ENCODE results near the gene DENND2A. TPM values are rescaled to one million over a fixed set of nuclear protein-coding genes. Genes with fewer than 3 reads are reported as not detected.

DENND2A gene
- polyA plus RNA-seq, 2 of the 4 experiments (the other 2 are of a cell fraction): 0.37 to 0.63 TPM

DNA sequence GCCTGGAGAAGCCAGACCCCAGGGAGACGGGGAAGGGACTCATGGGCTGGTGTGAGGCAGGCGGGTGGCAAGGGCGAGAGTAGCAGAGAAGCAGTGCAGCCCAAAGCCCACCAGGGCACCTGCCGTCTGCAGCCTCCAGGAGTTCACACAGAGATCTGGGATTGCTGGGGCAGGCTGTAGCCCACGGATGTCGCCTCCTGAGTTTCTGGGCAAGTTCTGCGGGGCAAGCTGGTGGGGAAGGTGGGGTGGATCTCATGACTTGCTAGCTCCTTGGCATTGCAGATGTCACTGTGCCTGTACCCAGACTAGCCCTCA is 38.2 kb upstream of the DENND2A start:
- TF ChIP-seq FOXS1 (CRISPR knock-in tag; IDR thresholded peaks at IDR 0.05) (no peak), FOSL2 (IDR thresholded peaks at IDR 0.05) (no peak), FOSL2 (CRISPR knock-in tag; IDR thresholded peaks at IDR 0.05) (no peak), HOXA7 (CRISPR knock-in tag; IDR thresholded peaks at IDR 0.05) (no peak), HOXB13 (CRISPR knock-in tag; IDR thresholded peaks at IDR 0.05; ENCODE audit: low read depth) (no peak), ZC3H11A (IDR thresholded peaks at IDR 0.05) (no peak), RAD21 (conservative IDR thresholded peaks at IDR 0.05 in 1 of 2, IDR thresholded peaks at IDR 0.05 in 1 of 2) (no peak), RFX5 (IDR thresholded peaks at IDR 0.05) (no peak), ZNF302 (CRISPR knock-in tag; IDR thresholded peaks at IDR 0.05) (no peak), TFCP2L1 (CRISPR knock-in tag; IDR thresholded peaks at IDR 0.05) (no peak), MAZ (IDR thresholded peaks at IDR 0.05; ENCODE audit: borderline replicate concordance, low read depth, low read length) (no peak), POLR2AphosphoS2 (conservative IDR thresholded peaks at IDR 0.05; ENCODE audit: low read length) (no peak), MYC (IDR thresholded peaks at IDR 0.05; ENCODE audit: borderline replicate concordance, low read length) (no peak)
- TF ChIP-seq, protein P1, sequence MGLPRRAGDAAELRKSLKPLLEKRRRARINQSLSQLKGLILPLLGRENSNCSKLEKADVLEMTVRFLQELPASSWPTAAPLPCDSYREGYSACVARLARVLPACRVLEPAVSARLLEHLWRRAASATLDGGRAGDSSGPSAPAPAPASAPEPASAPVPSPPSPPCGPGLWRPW (IDR thresholded peaks at IDR 0.05): no peak
- DNase-seq (ENCODE audit: low read depth in 1 of 2, low spot score in 1 of 2) (no peak), FAIRE-seq (no peak), ATAC-seq (no peak)
- WGBS (ENCODE audit: missing lambda C conversion rate): 93% methylated on average over 5 of the region's 7 CpGs
- Histone ChIP-seq H3K4me1 (peaks cover 11% of the 10 kb centered on the region; the same call in 1 of the 3 replicates), H3K4me2 (no peak overlapping the region), H3K9me3 (no peaks in the 10 kb centered on the region), H3K27ac (no peak overlapping the region), H3K4me3 (no peak overlapping the region)
- CTCF ChIA-PET: interaction anchor here (1.2 kb wide), 1 partner anchor 161 kb away, joined by 5 read pairs; no protein-coding TSS in a partner anchor
- POLR2A ChIA-PET: interaction anchor here (0.5 kb wide), 1 partner anchor 38 kb away, joined by 3 read pairs; the partner anchor contains the start of gene DENND2A

DNA sequence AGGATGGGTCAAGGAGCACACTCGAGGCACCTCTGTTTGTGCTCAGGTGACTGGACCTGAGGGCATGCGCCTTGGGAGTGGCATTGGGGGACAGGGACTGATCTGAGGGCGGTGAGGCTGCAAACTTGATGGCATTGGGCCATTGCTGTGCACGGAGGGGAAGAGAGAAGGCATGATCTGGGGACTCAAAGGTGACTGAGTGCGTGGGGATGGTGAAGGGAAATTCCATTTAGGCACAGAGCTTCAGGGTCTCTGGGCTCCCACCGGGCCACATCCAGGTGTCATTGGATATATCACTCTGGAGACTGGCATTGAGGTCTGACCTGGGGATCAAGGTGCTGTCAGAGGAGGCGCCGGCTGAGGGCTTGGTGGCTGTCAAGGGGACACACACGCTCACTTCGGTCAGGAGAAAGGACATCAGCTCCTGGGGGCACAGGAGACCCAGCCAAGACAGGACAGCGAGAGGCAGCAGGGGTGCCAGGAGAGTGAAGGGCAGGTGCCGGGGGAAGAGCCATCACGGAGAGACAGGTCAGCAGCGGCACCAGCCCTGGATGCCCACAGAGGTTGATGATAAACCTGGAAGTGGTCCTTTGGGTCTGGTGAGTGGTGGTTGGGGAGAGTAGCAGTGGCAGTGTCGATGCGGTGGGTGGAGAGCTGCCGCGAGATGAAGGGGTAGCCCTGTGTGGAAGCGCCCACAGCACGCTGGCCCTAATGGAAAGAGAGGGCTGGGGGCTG is 37.6 kb upstream of the DENND2A start:
- peaks cover 13% of the 10 kb centered on the region; the same call in 1 of the 3 replicates for H3K4me1 ChIP-seq
- no peaks in the 10 kb centered on the region for H3K9me3 ChIP-seq
- no peak overlapping the region for H3K27ac ChIP-seq
- ATAC-seq: no peak
- no peak for FAIRE-seq
- no peak overlapping the region for H3K4me2 ChIP-seq
- POLR2A ChIA-PET: no interaction called here
- CTCF ChIA-PET: interaction anchor here (1.2 kb wide), 1 partner anchor 160 kb away, joined by 5 read pairs; no protein-coding TSS in a partner anchor
- TF ChIP-seq NPAS2 (CRISPR knock-in tag; IDR thresholded peaks at IDR 0.05; ENCODE audit: borderline replicate concordance) (no peak), HEYL (CRISPR knock-in tag; IDR thresholded peaks at IDR 0.05) (no peak), HOXA7 (CRISPR knock-in tag; IDR thresholded peaks at IDR 0.05) (no peak), HDAC2 (IDR thresholded peaks at IDR 0.05) (no peak), RFX5 (IDR thresholded peaks at IDR 0.05) (no peak)
- TF ChIP-seq, protein P2, sequence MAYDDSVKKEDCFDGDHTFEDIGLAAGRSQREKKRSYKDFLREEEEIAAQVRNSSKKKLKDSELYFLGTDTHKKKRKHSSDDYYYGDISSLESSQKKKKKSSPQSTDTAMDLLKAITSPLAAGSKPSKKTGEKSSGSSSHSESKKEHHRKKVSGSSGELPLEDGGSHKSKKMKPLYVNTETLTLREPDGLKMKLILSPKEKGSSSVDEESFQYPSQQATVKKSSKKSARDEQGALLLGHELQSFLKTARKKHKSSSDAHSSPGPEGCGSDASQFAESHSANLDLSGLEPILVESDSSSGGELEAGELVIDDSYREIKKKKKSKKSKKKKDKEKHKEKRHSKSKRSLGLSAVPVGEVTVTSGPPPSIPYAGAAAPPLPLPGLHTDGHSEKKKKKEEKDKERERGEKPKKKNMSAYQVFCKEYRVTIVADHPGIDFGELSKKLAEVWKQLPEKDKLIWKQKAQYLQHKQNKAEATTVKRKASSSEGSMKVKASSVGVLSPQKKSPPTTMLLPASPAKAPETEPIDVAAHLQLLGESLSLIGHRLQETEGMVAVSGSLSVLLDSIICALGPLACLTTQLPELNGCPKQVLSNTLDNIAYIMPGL (CRISPR knock-in tag; IDR thresholded peaks at IDR 0.05; ENCODE audit: borderline replicate concordance): no peak
- 92% methylated on average over 20 of the region's 20 CpGs for WGBS (ENCODE audit: missing lambda C conversion rate)
- H3K4me3 ChIP-seq: no peak overlapping the region
- no peak for DNase-seq (ENCODE audit: low read depth in 1 of 2, low spot score in 1 of 2)

DNA sequence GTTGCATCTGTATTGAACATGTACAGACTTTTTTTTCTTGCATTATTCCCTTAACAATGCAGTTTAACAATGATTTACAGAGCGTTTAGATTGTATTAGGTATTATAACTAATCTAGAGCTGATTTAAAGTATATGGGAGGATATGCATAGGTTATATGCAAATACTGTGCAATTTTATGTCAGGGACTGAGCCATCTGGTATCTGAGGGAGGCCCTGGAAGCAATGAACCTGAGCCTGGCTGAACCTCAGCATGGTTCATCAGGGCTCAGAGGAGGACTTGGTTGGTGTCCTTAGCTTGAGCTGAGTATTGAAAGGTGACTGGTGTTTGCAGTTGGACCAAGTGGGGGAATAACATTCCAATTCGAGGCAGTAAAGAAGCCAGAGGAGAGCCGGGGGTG is 36.9 kb upstream of the DENND2A start:
- no peaks in the 10 kb centered on the region for H3K9me3 ChIP-seq
- DNase-seq (ENCODE audit: low read depth in 1 of 2, low spot score in 1 of 2) (no peak), FAIRE-seq (no peak), ATAC-seq (no peak)
- WGBS (ENCODE audit: missing lambda C conversion rate): 86% methylated on average over 3 of the region's 3 CpGs
- ChIA-PET POLR2A (no interaction called here), CTCF (no interaction called here)
- peaks cover 13% of the 10 kb centered on the region; the same call in 1 of the 3 replicates for H3K4me1 ChIP-seq
- H3K27ac ChIP-seq: no peak overlapping the region
- H3K4me2 ChIP-seq: no peak overlapping the region
- no peak overlapping the region for H3K4me3 ChIP-seq
- TF ChIP-seq FOXS1 (CRISPR knock-in tag; IDR thresholded peaks at IDR 0.05): no peak
- TF ChIP-seq, protein P3, sequence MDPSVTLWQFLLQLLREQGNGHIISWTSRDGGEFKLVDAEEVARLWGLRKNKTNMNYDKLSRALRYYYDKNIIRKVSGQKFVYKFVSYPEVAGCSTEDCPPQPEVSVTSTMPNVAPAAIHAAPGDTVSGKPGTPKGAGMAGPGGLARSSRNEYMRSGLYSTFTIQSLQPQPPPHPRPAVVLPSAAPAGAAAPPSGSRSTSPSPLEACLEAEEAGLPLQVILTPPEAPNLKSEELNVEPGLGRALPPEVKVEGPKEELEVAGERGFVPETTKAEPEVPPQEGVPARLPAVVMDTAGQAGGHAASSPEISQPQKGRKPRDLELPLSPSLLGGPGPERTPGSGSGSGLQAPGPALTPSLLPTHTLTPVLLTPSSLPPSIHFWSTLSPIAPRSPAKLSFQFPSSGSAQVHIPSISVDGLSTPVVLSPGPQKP (IDR thresholded peaks at IDR 0.05; ENCODE audit: low read depth, low read length): no peak
- TF ChIP-seq, protein P1 (IDR thresholded peaks at IDR 0.05): no peak
- TF ChIP-seq, protein P2 (CRISPR knock-in tag; IDR thresholded peaks at IDR 0.05; ENCODE audit: borderline replicate concordance): no peak
- no peak for TF ChIP-seq HOXA7 (CRISPR knock-in tag; IDR thresholded peaks at IDR 0.05)
- TF ChIP-seq CHD2 (IDR thresholded peaks at IDR 0.05; ENCODE audit: low read length, partially characterized antibody): no peak
- no peak for TF ChIP-seq POLR2AphosphoS2 (conservative IDR thresholded peaks at IDR 0.05; ENCODE audit: low read length)
- TF ChIP-seq GATA3 (IDR thresholded peaks at IDR 0.05; ENCODE audit: borderline replicate concordance): no peak
- TF ChIP-seq ZFP36 (IDR thresholded peaks at IDR 0.05; ENCODE audit: borderline replicate concordance, partially characterized antibody): no peak
- no peak for TF ChIP-seq PHF8 (IDR thresholded peaks at IDR 0.05; ENCODE audit: borderline replicate concordance, low read depth)
- TF ChIP-seq, protein P4, sequence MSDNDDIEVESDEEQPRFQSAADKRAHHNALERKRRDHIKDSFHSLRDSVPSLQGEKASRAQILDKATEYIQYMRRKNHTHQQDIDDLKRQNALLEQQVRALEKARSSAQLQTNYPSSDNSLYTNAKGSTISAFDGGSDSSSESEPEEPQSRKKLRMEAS (IDR thresholded peaks at IDR 0.05): no peak
- no peak for TF ChIP-seq NPAS2 (CRISPR knock-in tag; IDR thresholded peaks at IDR 0.05; ENCODE audit: borderline replicate concordance)
- TF ChIP-seq, protein P5, sequence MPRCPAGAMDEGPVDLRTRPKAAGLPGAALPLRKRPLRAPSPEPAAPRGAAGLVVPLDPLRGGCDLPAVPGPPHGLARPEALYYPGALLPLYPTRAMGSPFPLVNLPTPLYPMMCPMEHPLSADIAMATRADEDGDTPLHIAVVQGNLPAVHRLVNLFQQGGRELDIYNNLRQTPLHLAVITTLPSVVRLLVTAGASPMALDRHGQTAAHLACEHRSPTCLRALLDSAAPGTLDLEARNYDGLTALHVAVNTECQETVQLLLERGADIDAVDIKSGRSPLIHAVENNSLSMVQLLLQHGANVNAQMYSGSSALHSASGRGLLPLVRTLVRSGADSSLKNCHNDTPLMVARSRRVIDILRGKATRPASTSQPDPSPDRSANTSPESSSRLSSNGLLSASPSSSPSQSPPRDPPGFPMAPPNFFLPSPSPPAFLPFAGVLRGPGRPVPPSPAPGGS (IDR thresholded peaks at IDR 0.05): no peak
- TF ChIP-seq BHLHE40 (IDR thresholded peaks at IDR 0.05; ENCODE audit: low read depth, low read length): no peak

All from A549 (cell line).